NCI-H146 treated with DMSO at 0.1 percent for 48 hours (cell line): ENCODE measurements around the gene CCPG1.

Experiments
- DNase-seq: peaks from one replicate; lab custom pipeline; 2025; ENCODE audit not compliant: unreplicated experiment; lab: John Stamatoyannopoulos, UW

The CCPG1 gene

GRCh38 chr15:55320963-55321362 is 87.2 kb downstream of the CCPG1 start:
- no peak for DNase-seq

GRCh38 chr15:55320238-55320550 is 88.0 kb downstream of the CCPG1 start:
- DNase-seq = no peak

GRCh38 chr15:55319537-55320237 is 88.5 kb downstream of the CCPG1 start:
- no peak for DNase-seq

- DNase-seq = peak; percentile 56
Observed at GRCh38 chr15:55318588-55319494, 89.3 kb downstream of the CCPG1 start, which contains the start of the genes PIGB and PIGBOS1. Gene PIGB (plus strand): TSS chr15:55319222. CDS start chr15:55319251, 29 bp downstream. Gene PIGBOS1 (minus strand): TSS chr15:55319123. CDS start chr15:55317792, 1,331 bp downstream.
